Hematopoietic multipotent progenitor cell treated with erythropoietin and hydrocortisone succinate and interleukin-3 and kit ligand, for 8 days (in vitro differentiated cells): ENCODE measurements around the gene MLEC.

Experiments used
- DNase-seq: peaks from one replicate; pipeline ENCODE4 v3.0.0-alpha.2; 2015

Gene MLEC

GRCh38 chr12:120697344-120697743, 10.4 kb downstream of the MLEC start:
- DNase-seq: no peak

GRCh38 chr12:120698665-120699064, 11.7 kb downstream of the MLEC start:
- DNase-seq: no peak

GRCh38 chr12:120699553-120699952, 12.6 kb downstream of the MLEC start:
- DNase-seq: no peak

- no peak for DNase-seq
Observed at GRCh38 chr12:120700886-120701285, 13.9 kb downstream of the MLEC start.

GRCh38 chr12:120702637-120703036, 15.7 kb downstream of the MLEC start:
- peak; percentile 73 for DNase-seq

- DNase-seq: no peak
Observed at GRCh38 chr12:120703311-120703942, 16.5 kb downstream of the MLEC start.

- DNase-seq: no peak
Observed at GRCh38 chr12:120705618-120706017, 18.7 kb downstream of the MLEC start.

- DNase-seq: no peak
Observed at GRCh38 chr12:120706029-120706428, 19.1 kb downstream of the MLEC start.

GRCh38 chr12:120708651-120709050, 21.7 kb downstream of the MLEC start:
- peak; percentile 48 for DNase-seq

GRCh38 chr12:120710031-120710804, 23.3 kb downstream of the MLEC start, which contains the start of gene UNC119B:
Gene UNC119B (plus strand): TSS chr12:120710458. CDS start chr12:120710475, 17 bp downstream.
- peak; percentile 61 for DNase-seq

GRCh38 chr12:120710805-120711296, 23.9 kb downstream of the MLEC start:
- peak; percentile 19 for DNase-seq

- no peak for DNase-seq
Observed at GRCh38 chr12:120711411-120711810, 24.5 kb downstream of the MLEC start.

GRCh38 chr12:120712610-120713009, 25.7 kb downstream of the MLEC start:
- no peak for DNase-seq

- peak; percentile 89 for DNase-seq
Observed at GRCh38 chr12:120713861-120714482, 27.0 kb downstream of the MLEC start.

- peak; percentile 20 for DNase-seq
Observed at GRCh38 chr12:120718055-120718454, 31.1 kb downstream of the MLEC start.

GRCh38 chr12:120719072-120719471, 32.1 kb downstream of the MLEC start:
- DNase-seq: peak; percentile 54

GRCh38 chr12:120719496-120720233, 32.7 kb downstream of the MLEC start:
- peak; percentile 88 for DNase-seq

- peak; percentile 94 for DNase-seq
Observed at GRCh38 chr12:120720234-120720986, 33.5 kb downstream of the MLEC start.

- DNase-seq: no peak
Observed at GRCh38 chr12:120720987-120721801, 34.2 kb downstream of the MLEC start.

GRCh38 chr12:120721866-120722265, 34.9 kb downstream of the MLEC start:
- DNase-seq: peak; percentile 42

- DNase-seq: no peak
Observed at GRCh38 chr12:120722784-120723183, 35.8 kb downstream of the MLEC start.
